Measurements from ENCODE around the gene LRP3.

GRCh38 chr19:33256261-33256660 is 62.1 kb downstream of the LRP3 start:
- no peak for TF ChIP-seq CTCF (IDR thresholded peaks at IDR 0.05)
- no peak for TF ChIP-seq POLR2AphosphoS5 (IDR thresholded peaks at IDR 0.05; ENCODE audit: low read depth, low read length)

All from SK-N-SH (cell line).